NCI-H1417 treated with DMSO at 0.1 percent for 48 hours (cell line): ENCODE results near the gene ELOVL4.

Experiments used
- DNase-seq: peaks from one replicate; lab custom pipeline; 2025; lab: John Stamatoyannopoulos, UW

The ELOVL4 gene

DNA sequence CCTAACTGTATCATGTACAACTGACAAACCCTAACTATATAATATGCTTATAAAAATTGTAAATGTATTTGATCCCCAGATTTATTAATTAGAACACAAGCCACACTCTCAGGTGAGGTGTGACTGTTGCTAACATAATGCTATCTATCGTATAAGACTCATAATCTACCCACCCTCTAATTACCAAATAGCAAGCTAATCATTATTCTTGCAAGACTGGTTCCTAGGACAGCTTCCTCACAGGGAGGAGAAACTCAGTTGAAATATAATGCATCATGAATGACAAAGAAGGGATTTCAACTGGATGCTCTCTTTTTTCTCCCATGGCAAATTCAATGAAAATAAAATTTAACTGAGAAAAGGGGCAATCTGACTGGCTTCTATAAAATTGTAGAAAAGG, 35.4 kb downstream of the ELOVL4 start:
- peak; percentile 3 for DNase-seq

DNA sequence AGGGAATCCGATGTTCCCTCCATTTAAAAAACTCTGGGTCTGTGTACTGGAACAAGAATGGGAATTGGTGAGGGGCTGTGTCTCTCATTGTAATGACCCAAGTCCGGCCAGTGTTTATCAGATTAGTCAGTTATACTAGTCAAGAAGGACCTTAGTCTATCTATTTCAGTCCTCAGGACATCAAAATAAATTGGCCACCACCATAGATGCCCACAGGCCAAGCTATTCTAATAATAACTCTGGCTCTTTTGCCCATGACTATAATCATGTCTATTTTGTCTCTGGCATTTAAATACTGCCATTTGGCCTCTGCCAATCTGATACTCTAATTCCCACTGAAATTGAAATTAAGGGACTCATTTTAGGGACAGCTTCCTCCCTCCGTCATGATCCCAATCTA, 37.8 kb downstream of the ELOVL4 start:
- no peak for DNase-seq

- no peak for DNase-seq
Measured at GRCh38 chr6:79902046-79902445, 45.3 kb downstream of the ELOVL4 start.

GRCh38 chr6:79898076-79898475, 49.3 kb downstream of the ELOVL4 start:
- no peak for DNase-seq

DNA sequence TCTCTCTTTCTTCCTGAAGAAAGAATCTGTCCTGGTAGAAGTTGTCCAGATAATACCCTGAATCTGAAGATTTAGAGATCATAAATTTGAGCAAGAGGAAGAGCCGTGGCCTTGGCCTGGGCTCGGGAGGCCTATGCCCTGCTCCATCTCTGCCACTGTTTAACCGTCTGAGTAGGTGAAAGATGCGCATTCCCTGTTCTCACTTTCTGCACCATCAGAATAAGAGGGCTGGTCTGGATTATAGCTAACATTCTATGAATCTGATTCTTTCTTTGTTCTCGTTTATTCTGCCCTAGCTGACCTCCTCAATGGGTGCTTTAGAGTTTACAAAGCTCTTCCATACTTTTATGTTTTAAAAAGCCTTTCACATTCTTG, 51.3 kb downstream of the ELOVL4 start:
- DNase-seq: no peak

DNA sequence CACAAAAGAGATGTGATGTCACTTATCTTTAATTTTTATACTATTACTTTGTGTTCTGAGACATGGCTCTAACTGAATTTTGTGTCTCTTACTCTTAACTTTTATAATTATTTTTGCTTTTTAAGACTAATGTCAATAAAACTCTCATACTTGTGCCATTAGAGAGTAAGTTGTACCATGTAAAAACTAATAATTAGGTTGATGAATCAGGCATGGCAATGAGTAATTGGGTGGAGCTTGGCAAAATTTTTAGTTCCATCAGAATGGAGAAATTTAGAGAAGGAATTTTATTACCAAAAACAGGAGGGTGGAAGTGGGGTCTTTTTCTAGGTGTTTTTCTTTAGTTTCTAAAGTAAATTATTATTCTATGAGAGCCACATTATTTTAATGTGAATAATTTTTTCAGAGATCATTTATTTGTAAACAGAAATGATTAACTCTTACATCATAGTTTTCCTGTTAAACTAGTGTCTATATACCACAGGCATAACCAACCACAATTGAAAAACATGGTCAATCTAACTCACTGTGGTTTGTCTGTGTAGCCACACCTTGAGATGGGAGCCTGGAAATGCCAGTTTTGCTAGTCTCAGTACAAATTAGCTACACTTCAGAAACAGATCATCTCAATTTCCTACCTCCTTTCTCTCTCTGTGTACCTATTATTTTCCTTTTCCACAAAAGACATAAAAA, 51.8 kb downstream of the ELOVL4 start:
- DNase-seq: no peak

- DNase-seq: no peak
Measured at GRCh38 chr6:79894939-79895338, 52.4 kb downstream of the ELOVL4 start.

DNA sequence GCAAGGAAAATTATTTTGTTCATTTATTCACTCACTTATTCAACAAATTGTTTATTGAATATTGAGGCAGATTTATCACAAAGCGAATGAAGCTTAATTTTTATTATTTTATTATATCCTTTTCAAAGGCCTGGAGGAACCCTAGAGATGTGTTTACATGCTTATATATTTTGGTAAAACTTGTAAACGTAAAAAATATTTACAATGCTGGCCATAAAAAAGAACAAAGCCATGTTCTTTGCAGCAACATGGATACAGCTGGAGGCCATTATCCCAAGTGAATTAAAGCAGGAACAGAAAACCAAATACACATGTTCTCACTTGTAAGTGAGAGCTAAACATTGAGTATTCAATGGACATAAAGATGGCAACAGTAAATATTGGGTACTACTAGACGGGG, 58.8 kb downstream of the ELOVL4 start:
- DNase-seq: no peak

- DNase-seq: no peak
Measured at GRCh38 chr6:79878142-79878748, 69.1 kb downstream of the ELOVL4 start.

DNA sequence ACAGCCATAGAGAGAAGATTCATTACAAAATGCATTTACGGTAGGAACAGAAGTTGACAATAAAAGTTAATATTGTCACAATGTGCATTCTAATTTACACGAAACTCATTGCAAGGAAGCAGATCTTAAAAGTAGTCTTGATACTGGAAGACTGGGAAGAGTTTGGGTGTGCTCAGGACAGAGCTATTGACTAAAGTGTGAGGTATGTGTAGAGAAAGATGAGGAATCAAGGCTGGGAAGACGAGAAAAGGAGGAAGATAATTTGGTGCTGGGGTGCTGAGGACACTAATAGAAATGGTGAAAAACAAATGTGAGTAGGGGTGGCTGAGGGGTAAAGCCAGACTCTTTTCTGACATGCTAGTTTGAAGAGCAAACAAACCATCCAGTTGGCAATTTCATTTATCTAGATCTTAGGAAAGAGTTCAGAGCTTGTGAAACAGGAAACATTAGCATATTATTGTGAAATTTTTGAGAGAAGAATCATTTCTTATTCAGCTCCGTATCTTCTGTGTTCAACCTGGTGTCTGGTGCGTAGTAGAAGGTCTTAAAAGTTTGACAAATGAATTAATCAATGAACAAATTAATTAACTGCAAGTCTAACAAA, 72.7 kb downstream of the ELOVL4 start:
- DNase-seq: no peak

GRCh38 chr6:79872986-79873385, 74.4 kb downstream of the ELOVL4 start:
- DNase-seq: no peak

DNA sequence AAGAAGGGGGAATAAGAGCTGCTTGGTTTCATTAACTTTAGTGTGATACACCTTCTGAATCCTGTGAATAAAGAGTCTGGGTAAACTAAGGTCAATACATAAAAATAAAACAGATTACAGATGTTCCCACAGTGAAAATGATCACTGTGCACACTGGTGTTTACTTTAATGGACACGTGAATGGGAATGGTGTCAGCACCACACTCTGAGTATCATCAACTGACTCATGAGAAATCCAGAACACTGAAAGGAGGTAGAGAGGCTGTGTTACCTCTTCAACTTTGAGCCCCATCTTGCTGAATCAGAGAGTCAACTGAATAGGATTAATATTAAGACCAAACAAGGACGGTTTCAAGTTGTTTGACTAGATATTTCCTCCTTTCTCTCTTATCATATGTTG, 75.0 kb downstream of the ELOVL4 start:
- no peak for DNase-seq

- peak; percentile 19 for DNase-seq
Measured at GRCh38 chr6:79869600-79870084, 77.7 kb downstream of the ELOVL4 start.

DNA sequence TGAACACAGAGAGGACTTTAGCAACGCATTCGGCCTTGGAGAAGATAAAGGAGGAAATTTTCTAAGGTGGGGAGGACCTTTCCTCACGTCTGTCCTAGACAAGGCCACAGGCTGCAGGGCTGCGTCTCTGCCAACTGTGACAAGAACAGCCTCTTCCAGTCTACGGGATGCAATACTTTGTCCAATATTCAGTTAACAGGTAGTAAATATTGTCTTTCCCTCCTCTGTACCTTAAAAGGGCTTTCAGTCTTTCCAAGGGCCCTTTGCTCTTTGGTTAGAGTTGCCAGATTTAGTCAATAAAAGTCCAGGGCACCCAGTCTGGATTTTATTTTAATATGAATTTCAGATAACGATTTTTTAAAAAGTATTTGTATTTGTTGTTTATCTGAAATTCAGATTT, 78.2 kb downstream of the ELOVL4 start:
- no peak for DNase-seq

DNA sequence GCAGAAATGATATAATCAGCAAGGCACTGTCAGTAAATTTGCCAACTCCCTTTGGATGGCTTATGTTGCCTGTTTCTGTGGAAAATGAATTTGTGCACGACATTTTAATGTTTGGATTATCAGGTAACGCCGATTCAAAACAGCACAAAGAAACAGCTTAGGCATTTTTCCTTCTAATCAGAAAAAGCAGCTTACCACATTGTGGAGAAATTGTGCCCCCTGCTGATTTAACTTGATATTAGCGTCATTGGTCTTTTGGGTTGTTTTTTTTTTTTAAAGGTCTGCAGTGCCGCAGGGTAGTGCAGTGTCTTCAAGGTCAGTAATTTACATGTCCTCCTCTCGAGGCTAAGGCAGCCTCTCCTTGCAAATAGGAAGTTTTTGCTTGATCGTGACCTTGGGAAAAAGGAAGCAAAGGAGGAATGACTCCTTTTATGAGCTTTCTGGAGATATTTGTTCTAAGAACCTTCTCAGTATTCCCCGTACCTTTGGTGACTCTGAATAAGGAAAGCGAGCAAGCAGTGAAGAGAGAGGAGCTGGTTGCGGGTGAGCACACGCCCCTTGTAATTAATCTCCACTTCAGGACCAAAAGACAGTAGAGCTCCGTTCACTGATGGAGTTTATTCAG, 79.1 kb downstream of the ELOVL4 start:
- DNase-seq: peak; percentile 63
